ENCODE data around the gene FBXO44.

The FBXO44 gene

GRCh38 chr1:11626551-11626950 is 28.1 kb upstream of the FBXO44 start:
- no peak for DNase-seq (ENCODE audit: low spot score)
- no peak for TF ChIP-seq CTCF (IDR thresholded peaks at IDR 0.05; ENCODE audit: extremely low read depth, missing control alignments)

- TF ChIP-seq CTCF (IDR thresholded peaks at IDR 0.05; ENCODE audit: extremely low read depth, missing control alignments): no peak
- no peak for DNase-seq (ENCODE audit: low spot score)
These were observed 25.9 kb upstream of the FBXO44 start for GRCh38 chr1:11628767-11629166.

GRCh38 chr1:11629184-11630016 is 25.3 kb upstream of the FBXO44 start:
- no peak for TF ChIP-seq CTCF (IDR thresholded peaks at IDR 0.05; ENCODE audit: extremely low read depth, missing control alignments)
- DNase-seq (ENCODE audit: low spot score): no peak

- no peak for DNase-seq (ENCODE audit: low spot score)
- no peak for TF ChIP-seq CTCF (IDR thresholded peaks at IDR 0.05; ENCODE audit: extremely low read depth, missing control alignments)
These were observed 20.1 kb upstream of the FBXO44 start for GRCh38 chr1:11634365-11635192.

- DNase-seq (ENCODE audit: low spot score): no peak
- TF ChIP-seq CTCF (IDR thresholded peaks at IDR 0.05; ENCODE audit: extremely low read depth, missing control alignments): no peak
These were observed 16.6 kb upstream of the FBXO44 start for GRCh38 chr1:11638121-11638520.

- DNase-seq (ENCODE audit: low spot score): no peak
- no peak for TF ChIP-seq CTCF (IDR thresholded peaks at IDR 0.05; ENCODE audit: extremely low read depth, missing control alignments)
These were observed 15.3 kb upstream of the FBXO44 start for GRCh38 chr1:11639372-11639771.

- DNase-seq (ENCODE audit: low spot score): no peak
- no peak for TF ChIP-seq CTCF (IDR thresholded peaks at IDR 0.05; ENCODE audit: extremely low read depth, missing control alignments)
These were observed 14.6 kb upstream of the FBXO44 start for GRCh38 chr1:11640101-11640500.

Data from GM20000 (cell line).